ENCODE results near the gene PIK3R2.
"Not testable (repeated sequence)": the region's sequence is repeated elsewhere in the genome, so short reads cannot be mapped to it uniquely, and the experiment has no call there.

DNA sequence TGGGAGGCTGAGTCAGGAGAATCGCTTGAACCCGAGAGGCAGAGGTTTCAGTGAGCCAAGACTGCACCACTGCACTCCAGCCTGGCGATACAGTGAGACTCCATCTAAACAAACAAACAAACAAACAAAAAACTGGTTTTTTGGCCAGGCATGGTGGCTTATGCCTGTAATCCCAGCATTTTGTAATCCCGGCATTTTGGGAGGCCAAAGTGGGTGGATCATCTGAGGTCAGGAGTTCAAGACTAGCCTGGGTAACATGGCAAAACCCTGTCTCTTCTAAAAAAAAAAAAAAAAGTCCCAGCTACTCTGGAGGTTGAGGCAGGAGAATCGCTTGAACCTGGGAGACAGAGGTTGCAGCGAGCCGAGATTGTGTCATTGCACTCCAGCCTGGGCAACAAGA lies 47.7 kb upstream of the PIK3R2 start:
- TF ChIP-seq, protein P1, sequence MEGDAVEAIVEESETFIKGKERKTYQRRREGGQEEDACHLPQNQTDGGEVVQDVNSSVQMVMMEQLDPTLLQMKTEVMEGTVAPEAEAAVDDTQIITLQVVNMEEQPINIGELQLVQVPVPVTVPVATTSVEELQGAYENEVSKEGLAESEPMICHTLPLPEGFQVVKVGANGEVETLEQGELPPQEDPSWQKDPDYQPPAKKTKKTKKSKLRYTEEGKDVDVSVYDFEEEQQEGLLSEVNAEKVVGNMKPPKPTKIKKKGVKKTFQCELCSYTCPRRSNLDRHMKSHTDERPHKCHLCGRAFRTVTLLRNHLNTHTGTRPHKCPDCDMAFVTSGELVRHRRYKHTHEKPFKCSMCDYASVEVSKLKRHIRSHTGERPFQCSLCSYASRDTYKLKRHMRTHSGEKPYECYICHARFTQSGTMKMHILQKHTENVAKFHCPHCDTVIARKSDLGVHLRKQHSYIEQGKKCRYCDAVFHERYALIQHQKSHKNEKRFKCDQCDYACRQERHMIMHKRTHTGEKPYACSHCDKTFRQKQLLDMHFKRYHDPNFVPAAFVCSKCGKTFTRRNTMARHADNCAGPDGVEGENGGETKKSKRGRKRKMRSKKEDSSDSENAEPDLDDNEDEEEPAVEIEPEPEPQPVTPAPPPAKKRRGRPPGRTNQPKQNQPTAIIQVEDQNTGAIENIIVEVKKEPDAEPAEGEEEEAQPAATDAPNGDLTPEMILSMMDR (IDR thresholded peaks at IDR 0.05): not testable (repeated sequence)
- TF ChIP-seq POLR2A (IDR thresholded peaks at IDR 0.05): not testable (repeated sequence)
